Measurements from ENCODE around the gene BNIPL. TPM values are rescaled to one million over a fixed set of nuclear protein-coding genes. Genes with fewer than 3 reads are reported as not detected.

The BNIPL gene
- total and polyA plus RNA-seq, 2 of the 4 experiments (the other 2 are of a cell fraction): under 0.01 to 0.38 TPM

- Histone ChIP-seq H3K27me3 (ENCODE audit: control insufficient read depth, insufficient read depth, low read length) (no peaks in the 10 kb centered on the region), H3K4me3 (ENCODE audit: insufficient read depth, low read depth, low read length) (peak overlapping the region; percentile 89; the same call in 1 of the 2 replicates), H3K4me2 (ENCODE audit: low read depth, low read length) (peak overlapping the region; percentile 98), H3K4ac (ENCODE audit: low read depth, low read length) (peak overlapping the region; percentile 32; the same call in 1 of the 2 replicates), H3K79me1 (ENCODE audit: low read depth in 1 of 2, low read length in 2 of 2) (peaks cover 18 to 60% of the 10 kb centered on the region in 2 experiments), H2AK5ac (ENCODE audit: low read depth, low read length) (no peak overlapping the region), H3K18ac (ENCODE audit: low read depth, low read length) (no peak overlapping the region; the same call in 1 of the 2 replicates), H3K9me1 (ENCODE audit: insufficient read depth, low read length) (peaks cover 9% of the 10 kb centered on the region), H3K36me3 (ENCODE audit: control insufficient read depth, insufficient read depth, low read length) (peaks cover 5% of the 10 kb centered on the region), H4K91ac (ENCODE audit: insufficient read depth, low read depth, low read length) (no peak overlapping the region), H3K4me1 (ENCODE audit: control insufficient read depth, insufficient read depth, low read length) (peaks cover 12% of the 10 kb centered on the region), H3K9me3 (ENCODE audit: control insufficient read depth, insufficient read depth, low read length) (no peaks in the 10 kb centered on the region), H3K14ac (replicated peaks; ENCODE audit: low read depth, low read length) (peak overlapping the region; percentile 16; the same call in 1 of the 2 replicates), H2BK15ac (ENCODE audit: low read depth, low read length) (no peak overlapping the region), H3K9ac (ENCODE audit: low read depth, low read length) (0 out of 2 replicates have a peak overlapping the region, but pooled peaks have one; percentile 10), H3K56ac (ENCODE audit: extremely low read depth, insufficient read depth, low read length) (0 out of 2 replicates have a peak overlapping the region, but pooled peaks have one; percentile 3), H3K23ac (ENCODE audit: low read depth, low read length) (peak overlapping the region; percentile 60; the same call in 1 of the 2 replicates), H2BK5ac (ENCODE audit: low read depth, low read length, poor library complexity, severe bottlenecking) (peak overlapping the region; percentile 90), H4K20me1 (ENCODE audit: insufficient read depth, low read length) (peaks cover 24% of the 10 kb centered on the region), H2AK9ac (replicated peaks; ENCODE audit: low read depth, low read length, poor library complexity) (no peak overlapping the region), H2BK20ac (ENCODE audit: low read depth, low read length) (no peak overlapping the region), H4K8ac (ENCODE audit: low read depth in 2 of 2, low read length in 2 of 2) (peak overlapping the region; percentile 46 to 94; a peak in 1 of 4 replicates), H2AFZ (replicated peaks; ENCODE audit: low read length, poor library complexity) (no peak overlapping the region), H3K27ac (ENCODE audit: insufficient read depth, low read length) (peak overlapping the region; percentile 13; the same call in 1 of the 2 replicates), H2BK120ac (ENCODE audit: low read depth, low read length) (peak overlapping the region; percentile 23; the same call in 1 of the 2 replicates), H4K5ac (ENCODE audit: low read depth, low read length) (0 out of 2 replicates have a peak overlapping the region, but pooled peaks have one; percentile 19)
- WGBS, 2 experiments (ENCODE audit: extremely low coverage in 2 of 2, insufficient read length in 1 of 2): no CpG with 5 or more reads among the region's 2 CpGs
- BruUV-seq (replicated peaks): no TSS peak
- in situ Hi-C loops (cut with MboI; ENCODE audit: low sequenced_read_pairs) (no loop called here), intact Hi-C loops (cut with micrococcal nuclease) (loop anchor here (5.0 kb wide), 1 partner anchor 54 kb away; the partner anchor contains the start of genes MINDY1 and PRUNE1), dilution Hi-C loops (cut with HindIII; ENCODE audit: low sequenced_read_pairs, unreplicated experiment) (no loop called here)
- ChIA-PET POLR2A (ENCODE audit: unreplicated experiment) (no interaction called here), CTCF (interaction anchor here (0.6 kb wide), 1 partner anchor 143 kb away, joined by 3 read pairs; no protein-coding TSS in a partner anchor)
- ATAC-seq (ENCODE audit: low read depth) (no peak), DNase-seq (no peak)
- TF ChIP-seq ELK1 (IDR thresholded peaks at IDR 0.05; ENCODE audit: borderline replicate concordance, low read depth, low read length): no peak
- no peak for TF ChIP-seq RCOR1 (IDR thresholded peaks at IDR 0.05; ENCODE audit: insufficient replicate concordance, low read length)
- TF ChIP-seq CTCF (conservative IDR thresholded peaks at IDR 0.05; ENCODE audit: low read depth, low read length): no peak
- TF ChIP-seq USF2 (IDR thresholded peaks at IDR 0.05; ENCODE audit: low read depth, low read length): no peak
- no peak for TF ChIP-seq SMC3 (IDR thresholded peaks at IDR 0.05; ENCODE audit: low read depth, low read length)
- TF ChIP-seq MXI1 (IDR thresholded peaks at IDR 0.05; ENCODE audit: borderline replicate concordance, low read depth, low read length): no peak
- no peak for TF ChIP-seq BHLHE40 (IDR thresholded peaks at IDR 0.05; ENCODE audit: low read depth, low read length)
Measured at GRCh38 chr1:151061704-151062103, 25.3 kb downstream of the BNIPL start.
